Transverse colon (tissue), 4 donors: ENCODE data around the gene TNFRSF18.

Source experiments
- POLR2AphosphoS5 ChIP-seq, 3 donors: sonication (generic); formaldehyde crosslinking; IDR thresholded peaks; one replicate each; pipeline ENCODE4 v1.6.1; 2016; ENCODE audit warnings: antibody characterized with exemption in 3 of 3
- TF ChIP-seq, protein P1 (sequence below), 5 experiments: fragments of 200-600 bp in 3 of 5; fragments of 450-650 bp in 2 of 5; sonication (generic) in 3 of 5; IDR thresholded peaks; 1 replicate in 2 of 5; 2 replicates in 3 of 5; pipeline ENCODE4 v1.5.1; 2016 to 2017; ENCODE audit warnings: antibody characterized with exemption in 5 of 5, inconsistent platforms in 3 of 5, mild to moderate bottlenecking in 2 of 5, moderate library complexity in 1 of 5

DNA sequence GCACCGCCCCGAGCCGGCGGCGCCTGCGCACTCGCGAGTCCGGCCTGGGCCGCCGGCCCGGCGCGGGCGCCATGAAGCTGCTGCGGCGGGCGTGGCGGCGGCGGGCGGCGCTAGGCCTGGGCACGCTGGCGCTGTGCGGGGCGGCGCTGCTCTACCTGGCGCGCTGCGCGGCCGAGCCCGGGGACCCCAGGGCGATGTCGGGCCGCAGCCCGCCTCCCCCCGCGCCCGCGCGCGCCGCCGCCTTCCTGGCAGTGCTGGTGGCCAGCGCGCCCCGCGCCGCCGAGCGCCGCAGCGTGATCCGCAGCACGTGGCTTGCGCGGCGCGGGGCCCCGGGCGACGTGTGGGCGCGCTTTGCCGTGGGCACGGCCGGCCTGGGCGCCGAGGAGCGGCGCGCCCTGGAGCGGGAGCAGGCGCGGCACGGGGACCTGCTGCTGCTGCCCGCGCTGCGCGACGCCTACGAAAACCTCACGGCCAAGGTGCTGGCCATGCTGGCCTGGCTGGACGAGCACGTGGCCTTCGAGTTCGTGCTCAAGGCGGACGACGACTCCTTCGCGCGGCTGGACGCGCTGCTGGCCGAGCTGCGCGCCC, 25.9 kb upstream of the TNFRSF18 start, which contains the start of gene B3GALT6:
- no peak for TF ChIP-seq POLR2AphosphoS5 (IDR thresholded peaks at IDR 0.05)
- TF ChIP-seq, protein P1, sequence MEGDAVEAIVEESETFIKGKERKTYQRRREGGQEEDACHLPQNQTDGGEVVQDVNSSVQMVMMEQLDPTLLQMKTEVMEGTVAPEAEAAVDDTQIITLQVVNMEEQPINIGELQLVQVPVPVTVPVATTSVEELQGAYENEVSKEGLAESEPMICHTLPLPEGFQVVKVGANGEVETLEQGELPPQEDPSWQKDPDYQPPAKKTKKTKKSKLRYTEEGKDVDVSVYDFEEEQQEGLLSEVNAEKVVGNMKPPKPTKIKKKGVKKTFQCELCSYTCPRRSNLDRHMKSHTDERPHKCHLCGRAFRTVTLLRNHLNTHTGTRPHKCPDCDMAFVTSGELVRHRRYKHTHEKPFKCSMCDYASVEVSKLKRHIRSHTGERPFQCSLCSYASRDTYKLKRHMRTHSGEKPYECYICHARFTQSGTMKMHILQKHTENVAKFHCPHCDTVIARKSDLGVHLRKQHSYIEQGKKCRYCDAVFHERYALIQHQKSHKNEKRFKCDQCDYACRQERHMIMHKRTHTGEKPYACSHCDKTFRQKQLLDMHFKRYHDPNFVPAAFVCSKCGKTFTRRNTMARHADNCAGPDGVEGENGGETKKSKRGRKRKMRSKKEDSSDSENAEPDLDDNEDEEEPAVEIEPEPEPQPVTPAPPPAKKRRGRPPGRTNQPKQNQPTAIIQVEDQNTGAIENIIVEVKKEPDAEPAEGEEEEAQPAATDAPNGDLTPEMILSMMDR (IDR thresholded peaks at IDR 0.05) = no peak
